Panc1 (cell line): ENCODE results near the gene RASA3. TPM values are rescaled to one million over a fixed set of nuclear protein-coding genes. Genes with fewer than 3 reads are reported as not detected.

Experiments used
- ATAC-seq: fragments of 200-7000 bp; cut with Tn5 transposase; 2 replicates; pipeline ENCODE4 v1.9.1; 2020; ENCODE audit warnings: mild to moderate bottlenecking, moderate library complexity
- BruUV-seq: library from RNA; stranded (reverse); fragments of 400-500 nt; replicated peaks from 2 replicates; lab custom pipeline; 2021; lab: Mats Ljungman, UMichigan
- CTCF ChIA-PET: fragments of 300-600 bp; sonication (Branson Sonifier 250); formaldehyde crosslinking; loops from one replicate; lab custom pipeline; 2022; ENCODE audit warnings: antibody characterized with exemption; lab: Charles Lee
- POLR2A ChIA-PET: fragments of 300-600 bp; sonication (Branson Sonifier 250); formaldehyde crosslinking; loops from one replicate; lab custom pipeline; 2022; ENCODE audit warnings: antibody characterized with exemption; lab: Charles Lee
- DNase-seq: peaks from one replicate; pipeline ENCODE4 v3.0.0-alpha.2; 2010; ENCODE audit warnings: low read depth, low spot score
- H3K27ac ChIP-seq: 2 replicates; pipeline ENCODE4 v1.5.1; 2011; ENCODE audit warnings: mild to moderate bottlenecking, low read length, inconsistent platforms
- H3K27me3 ChIP-seq: fragments of 200-500 bp; sonication (Bioruptor generic); 2 replicates; pipeline ENCODE4 v1.6.0; 2014; ENCODE audit warnings: low read length, inconsistent platforms; ENCODE audit not compliant: control insufficient read depth, insufficient read depth
- H3K36me3 ChIP-seq: fragments of 200-500 bp; sonication (Bioruptor generic); 2 replicates; pipeline ENCODE4 v1.5.1; 2014; ENCODE audit warnings: inconsistent platforms, mild to moderate bottlenecking, low read length, moderate library complexity; ENCODE audit not compliant: control insufficient read depth, insufficient read depth
- H3K4me1 ChIP-seq: 2 replicates; pipeline ENCODE4 v1.5.1; 2011; ENCODE audit warnings: inconsistent platforms, mild to moderate bottlenecking, low read length, moderate library complexity; ENCODE audit not compliant: control insufficient read depth, insufficient read depth
- H3K4me3 ChIP-seq, 2 experiments: 2 replicates each; pipeline ENCODE4 v1.5.1; 2011 to 2012; ENCODE audit warnings: low read depth in 2 of 2, low read length in 2 of 2, mild to moderate bottlenecking in 2 of 2, inconsistent platforms in 1 of 2, moderate library complexity in 1 of 2
- H3K9me3 ChIP-seq: fragments of 200-500 bp; sonication (Bioruptor generic); 2 replicates; pipeline ENCODE4 v1.5.1; 2014; ENCODE audit warnings: low read depth, mild to moderate bottlenecking, inconsistent platforms, low read length, moderate library complexity; ENCODE audit not compliant: control insufficient read depth, insufficient read depth
- POLR2AphosphoS5 ChIP-seq: IDR thresholded peaks from 2 replicates; pipeline ENCODE4 v1.6.1; 2012; ENCODE audit warnings: mild to moderate bottlenecking, low read depth, low read length, moderate library complexity
- SIN3A ChIP-seq: IDR thresholded peaks from 2 replicates; pipeline ENCODE4 v1.6.1; 2012; ENCODE audit warnings: low read depth, mild to moderate bottlenecking, low read length, moderate library complexity, borderline replicate concordance; ENCODE audit not compliant: insufficient read depth
- TCF7L2 ChIP-seq: IDR thresholded peaks from 2 replicates; pipeline ENCODE4 v1.6.1; 2011; ENCODE audit warnings: mild to moderate bottlenecking, low read depth, low read length, inconsistent platforms
- in situ Hi-C: cut with HindIII; loops from 2 replicates; pipeline ENCODE4 v1.10.0; 2016; ENCODE audit warnings: low sequenced_read_pairs, low pct_unique_long_range_greater_than_20kb
- intact Hi-C: fragments of 100-400 bp; cut with micrococcal nuclease; formaldehyde crosslinking; loops from one replicate; pipeline ENCODE4 v1.10.0; 2022; ENCODE audit not compliant: unreplicated experiment
- total RNA-seq: library from RNA; stranded (reverse); gene quantifications from one replicate; pipeline ENCODE4 v1.2.1, GENCODE V29; 2021; ENCODE audit not compliant: unreplicated experiment
- TF ChIP-seq, protein P1 (sequence below), 2 experiments: IDR thresholded peaks; 2 replicates each; pipeline ENCODE4 v1.6.1; 2011 to 2012; ENCODE audit warnings: low read depth in 2 of 2, control low read depth in 1 of 2, low read length in 1 of 2, mild to moderate bottlenecking in 1 of 2, moderate library complexity in 1 of 2; ENCODE audit not compliant: insufficient read depth in 1 of 2
- TF ChIP-seq, protein P2 (sequence below): fragments of 450-650 bp; IDR thresholded peaks from 2 replicates; pipeline ENCODE4 v1.5.1; 2017; ENCODE audit warnings: mild to moderate bottlenecking

Gene RASA3
- total RNA-seq, 1 experiment from 2014 or later, result 33.7 TPM

DNA sequence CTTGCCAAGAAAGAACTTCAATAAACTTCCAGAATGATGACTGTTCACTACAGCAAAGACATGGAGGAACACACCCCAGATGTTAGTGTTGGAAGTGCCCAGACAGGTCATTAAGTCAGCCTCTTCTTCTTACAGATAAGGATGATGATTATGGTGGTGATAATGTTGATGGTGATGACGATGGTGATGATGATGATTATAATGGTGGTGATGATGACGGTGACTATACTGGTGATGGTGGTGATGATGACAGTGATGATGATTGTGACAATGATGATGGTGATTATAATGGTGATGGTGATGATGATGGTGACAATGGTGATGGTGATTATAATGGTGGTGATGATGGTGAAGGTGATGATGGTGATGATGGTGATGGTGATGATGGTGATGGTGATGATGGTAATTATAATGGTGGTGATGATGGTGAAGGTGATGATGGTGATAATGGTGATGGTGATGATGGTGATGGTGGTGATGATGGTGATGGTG lies 167.0 kb downstream of the RASA3 start:
- in situ Hi-C loops, result no loop called here
- CTCF ChIA-PET, result no interaction called here

GRCh38 chr13:113964251-113964995 lies 168.0 kb downstream of the RASA3 start:
- in situ Hi-C loops, result no loop called here
- intact Hi-C loops, result no loop called here
- no peak overlapping the region for H3K4me3 ChIP-seq
- no peaks in the 10 kb centered on the region for H3K9me3 ChIP-seq
- no peaks in the 10 kb centered on the region for H3K27me3 ChIP-seq
- no peaks in the 10 kb centered on the region for H3K4me1 ChIP-seq
- ATAC-seq (no peak; the same call in 1 of the 2 replicates), DNase-seq (no peak)
- TF ChIP-seq, protein P1, sequence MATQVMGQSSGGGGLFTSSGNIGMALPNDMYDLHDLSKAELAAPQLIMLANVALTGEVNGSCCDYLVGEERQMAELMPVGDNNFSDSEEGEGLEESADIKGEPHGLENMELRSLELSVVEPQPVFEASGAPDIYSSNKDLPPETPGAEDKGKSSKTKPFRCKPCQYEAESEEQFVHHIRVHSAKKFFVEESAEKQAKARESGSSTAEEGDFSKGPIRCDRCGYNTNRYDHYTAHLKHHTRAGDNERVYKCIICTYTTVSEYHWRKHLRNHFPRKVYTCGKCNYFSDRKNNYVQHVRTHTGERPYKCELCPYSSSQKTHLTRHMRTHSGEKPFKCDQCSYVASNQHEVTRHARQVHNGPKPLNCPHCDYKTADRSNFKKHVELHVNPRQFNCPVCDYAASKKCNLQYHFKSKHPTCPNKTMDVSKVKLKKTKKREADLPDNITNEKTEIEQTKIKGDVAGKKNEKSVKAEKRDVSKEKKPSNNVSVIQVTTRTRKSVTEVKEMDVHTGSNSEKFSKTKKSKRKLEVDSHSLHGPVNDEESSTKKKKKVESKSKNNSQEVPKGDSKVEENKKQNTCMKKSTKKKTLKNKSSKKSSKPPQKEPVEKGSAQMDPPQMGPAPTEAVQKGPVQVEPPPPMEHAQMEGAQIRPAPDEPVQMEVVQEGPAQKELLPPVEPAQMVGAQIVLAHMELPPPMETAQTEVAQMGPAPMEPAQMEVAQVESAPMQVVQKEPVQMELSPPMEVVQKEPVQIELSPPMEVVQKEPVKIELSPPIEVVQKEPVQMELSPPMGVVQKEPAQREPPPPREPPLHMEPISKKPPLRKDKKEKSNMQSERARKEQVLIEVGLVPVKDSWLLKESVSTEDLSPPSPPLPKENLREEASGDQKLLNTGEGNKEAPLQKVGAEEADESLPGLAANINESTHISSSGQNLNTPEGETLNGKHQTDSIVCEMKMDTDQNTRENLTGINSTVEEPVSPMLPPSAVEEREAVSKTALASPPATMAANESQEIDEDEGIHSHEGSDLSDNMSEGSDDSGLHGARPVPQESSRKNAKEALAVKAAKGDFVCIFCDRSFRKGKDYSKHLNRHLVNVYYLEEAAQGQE (IDR thresholded peaks at IDR 0.05; ENCODE audit: insufficient read depth in 1 of 2, low read depth in 2 of 2, low read length in 1 of 2), result no peak
- TF ChIP-seq SIN3A, result no peak
- TF ChIP-seq, protein P2, sequence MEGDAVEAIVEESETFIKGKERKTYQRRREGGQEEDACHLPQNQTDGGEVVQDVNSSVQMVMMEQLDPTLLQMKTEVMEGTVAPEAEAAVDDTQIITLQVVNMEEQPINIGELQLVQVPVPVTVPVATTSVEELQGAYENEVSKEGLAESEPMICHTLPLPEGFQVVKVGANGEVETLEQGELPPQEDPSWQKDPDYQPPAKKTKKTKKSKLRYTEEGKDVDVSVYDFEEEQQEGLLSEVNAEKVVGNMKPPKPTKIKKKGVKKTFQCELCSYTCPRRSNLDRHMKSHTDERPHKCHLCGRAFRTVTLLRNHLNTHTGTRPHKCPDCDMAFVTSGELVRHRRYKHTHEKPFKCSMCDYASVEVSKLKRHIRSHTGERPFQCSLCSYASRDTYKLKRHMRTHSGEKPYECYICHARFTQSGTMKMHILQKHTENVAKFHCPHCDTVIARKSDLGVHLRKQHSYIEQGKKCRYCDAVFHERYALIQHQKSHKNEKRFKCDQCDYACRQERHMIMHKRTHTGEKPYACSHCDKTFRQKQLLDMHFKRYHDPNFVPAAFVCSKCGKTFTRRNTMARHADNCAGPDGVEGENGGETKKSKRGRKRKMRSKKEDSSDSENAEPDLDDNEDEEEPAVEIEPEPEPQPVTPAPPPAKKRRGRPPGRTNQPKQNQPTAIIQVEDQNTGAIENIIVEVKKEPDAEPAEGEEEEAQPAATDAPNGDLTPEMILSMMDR, result no peak
- no peak; the same call in 1 of the 2 replicates for TF ChIP-seq POLR2AphosphoS5
- TF ChIP-seq TCF7L2, result no peak
- H3K27ac ChIP-seq, result no peak overlapping the region
- no TSS peak for BruUV-seq
- no peaks in the 10 kb centered on the region for H3K36me3 ChIP-seq
- ChIA-PET CTCF (no interaction called here), POLR2A (no interaction called here)

More for the DNA sequence above, 167.0 kb downstream of the RASA3 start:
- Histone ChIP-seq H3K36me3 (no peaks in the 10 kb centered on the region), H3K4me3 (no peak overlapping the region), H3K27me3 (no peaks in the 10 kb centered on the region), H3K9me3 (no peaks in the 10 kb centered on the region), H3K4me1 (no peaks in the 10 kb centered on the region), H3K27ac (no peak overlapping the region)
- TSS peak; percentile 11 for BruUV-seq
- TF ChIP-seq POLR2AphosphoS5 (no peak), SIN3A (no peak), TCF7L2 (no peak)
- TF ChIP-seq, protein P2, result no peak
- TF ChIP-seq, protein P1 (IDR thresholded peaks at IDR 0.05; ENCODE audit: insufficient read depth in 1 of 2, low read depth in 2 of 2, low read length in 1 of 2), result no peak
- no peak for DNase-seq
- POLR2A ChIA-PET, result no interaction called here
- intact Hi-C loops, result no loop called here
- ATAC-seq, result no peak
